Left renal cortex interstitium (tissue), 4 donors: ENCODE results near the gene RPGR. TPM values are rescaled to one million over a fixed set of nuclear protein-coding genes. Genes with fewer than 3 reads are reported as not detected.

Experiments
- DNase-seq, 4 donors: peaks; one replicate each; pipeline ENCODE4 v3.0.0-alpha.2; 2013; ENCODE audit warnings: low read depth in 4 of 4, low spot score in 2 of 4, missing footprints in 1 of 4
- polyA plus RNA-seq, 4 donors: library from polyadenylated mRNA; unstranded; fragments of 120-200 nt; gene quantifications; one replicate each; pipeline ENCODE4 v1.2.1, GENCODE V29; 2013; ENCODE audit not compliant: insufficient read length in 4 of 4

Gene RPGR
- polyA plus RNA-seq, 4 donors: 11.7 to 24.3 (median 14.9) TPM

GRCh38 chrX:38335382-38335781 is 8.1 kb upstream of the RPGR start:
- no peak for DNase-seq

- DNase-seq: no peak
Observed at GRCh38 chrX:38332505-38332904, 5.2 kb upstream of the RPGR start.

GRCh38 chrX:38327775-38328081 is 419 bp upstream of the RPGR start:
- DNase-seq: no peak

GRCh38 chrX:38326086-38326485 is 1.2 kb downstream of the RPGR start:
- no peak for DNase-seq

- DNase-seq: no peak
Observed at GRCh38 chrX:38320819-38321218, 6.5 kb downstream of the RPGR start.

GRCh38 chrX:38318606-38319005 is 8.7 kb downstream of the RPGR start:
- DNase-seq: no peak

GRCh38 chrX:38318196-38318595 is 9.1 kb downstream of the RPGR start:
- DNase-seq: no peak

GRCh38 chrX:38315186-38315585 is 12.1 kb downstream of the RPGR start:
- DNase-seq: no peak

- DNase-seq: no peak
Observed at GRCh38 chrX:38313190-38313589, 14.1 kb downstream of the RPGR start.

GRCh38 chrX:38312436-38312835 is 14.9 kb downstream of the RPGR start:
- no peak for DNase-seq

GRCh38 chrX:38311743-38312142 is 15.6 kb downstream of the RPGR start:
- DNase-seq: no peak

- no peak for DNase-seq
Observed at GRCh38 chrX:38305971-38306370, 21.3 kb downstream of the RPGR start.

GRCh38 chrX:38304010-38304409 is 23.3 kb downstream of the RPGR start:
- no peak for DNase-seq

GRCh38 chrX:38293741-38294140 is 33.6 kb downstream of the RPGR start:
- DNase-seq: no peak

GRCh38 chrX:38287674-38288073 is 39.6 kb downstream of the RPGR start:
- DNase-seq: no peak

GRCh38 chrX:38285649-38286048 is 41.7 kb downstream of the RPGR start:
- no peak for DNase-seq

GRCh38 chrX:38282049-38282448 is 45.3 kb downstream of the RPGR start:
- no peak for DNase-seq

- no peak for DNase-seq
Observed at GRCh38 chrX:38279188-38279587, 48.1 kb downstream of the RPGR start.

- no peak for DNase-seq
Observed at GRCh38 chrX:38278682-38279081, 48.6 kb downstream of the RPGR start.

GRCh38 chrX:38277802-38278201 is 49.5 kb downstream of the RPGR start:
- DNase-seq: no peak

- no peak for DNase-seq
Observed at GRCh38 chrX:38277136-38277535, 50.2 kb downstream of the RPGR start.

- DNase-seq: no peak
Observed at GRCh38 chrX:38276089-38276488, 51.2 kb downstream of the RPGR start.

- DNase-seq: no peak
Observed at GRCh38 chrX:38275615-38276014, 51.7 kb downstream of the RPGR start.

GRCh38 chrX:38273453-38273852 is 53.9 kb downstream of the RPGR start:
- DNase-seq: no peak
